Fibroblast of lung (primary cell): Measurements from ENCODE around the gene CA6.
"Not testable (repeated sequence)": the region's sequence is repeated elsewhere in the genome, so short reads cannot be mapped to it uniquely, and the experiment has no call there.

Source experiments
- EZH2 ChIP-seq: IDR thresholded peaks from 2 replicates; pipeline ENCODE4 v1.5.1; 2012; ENCODE audit warnings: low read length, control low read depth, mild to moderate bottlenecking; ENCODE audit errors: missing control alignments
- TF ChIP-seq, protein P1 (sequence below), 2 donors: IDR thresholded peaks in 1 of 2; conservative IDR thresholded peaks in 1 of 2; 1 replicate in 1 of 2; 2 replicates in 1 of 2; pipeline ENCODE4 v1.5.1; 2011 to 2012; ENCODE audit warnings: low read length in 2 of 2, control low read depth in 1 of 2, inconsistent platforms in 1 of 2, low read depth in 1 of 2, mild to moderate bottlenecking in 1 of 2

DNA sequence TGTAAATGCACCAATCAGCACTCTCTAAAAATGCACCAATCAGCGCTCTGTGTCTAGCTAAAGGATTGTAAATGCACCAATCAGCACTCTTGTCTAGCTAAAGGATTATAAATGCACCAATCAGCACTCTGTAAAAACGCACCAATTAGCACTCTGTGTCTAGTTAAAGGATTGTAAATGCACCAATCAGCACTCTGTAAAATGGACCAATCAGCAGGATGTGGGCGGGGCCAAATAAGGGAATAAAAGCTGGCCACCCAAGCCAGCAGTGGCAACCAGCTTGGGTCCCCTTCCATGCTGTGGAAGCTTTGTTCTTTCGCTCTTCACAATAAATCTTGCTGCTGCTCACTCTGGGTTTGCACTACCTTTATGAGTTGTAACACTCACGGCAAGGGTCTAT is 47.2 kb upstream of the CA6 start:
- TF ChIP-seq, protein P1, sequence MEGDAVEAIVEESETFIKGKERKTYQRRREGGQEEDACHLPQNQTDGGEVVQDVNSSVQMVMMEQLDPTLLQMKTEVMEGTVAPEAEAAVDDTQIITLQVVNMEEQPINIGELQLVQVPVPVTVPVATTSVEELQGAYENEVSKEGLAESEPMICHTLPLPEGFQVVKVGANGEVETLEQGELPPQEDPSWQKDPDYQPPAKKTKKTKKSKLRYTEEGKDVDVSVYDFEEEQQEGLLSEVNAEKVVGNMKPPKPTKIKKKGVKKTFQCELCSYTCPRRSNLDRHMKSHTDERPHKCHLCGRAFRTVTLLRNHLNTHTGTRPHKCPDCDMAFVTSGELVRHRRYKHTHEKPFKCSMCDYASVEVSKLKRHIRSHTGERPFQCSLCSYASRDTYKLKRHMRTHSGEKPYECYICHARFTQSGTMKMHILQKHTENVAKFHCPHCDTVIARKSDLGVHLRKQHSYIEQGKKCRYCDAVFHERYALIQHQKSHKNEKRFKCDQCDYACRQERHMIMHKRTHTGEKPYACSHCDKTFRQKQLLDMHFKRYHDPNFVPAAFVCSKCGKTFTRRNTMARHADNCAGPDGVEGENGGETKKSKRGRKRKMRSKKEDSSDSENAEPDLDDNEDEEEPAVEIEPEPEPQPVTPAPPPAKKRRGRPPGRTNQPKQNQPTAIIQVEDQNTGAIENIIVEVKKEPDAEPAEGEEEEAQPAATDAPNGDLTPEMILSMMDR (conservative IDR thresholded peaks at IDR 0.05 in 1 of 2, IDR thresholded peaks at IDR 0.05 in 1 of 2; ENCODE audit: low read depth in 1 of 2, low read length in 2 of 2): not testable (repeated sequence)
- TF ChIP-seq EZH2: not testable (repeated sequence)
